Ureter (tissue), 1 donor: Measurements from ENCODE around the gene AMZ1. TPM values are rescaled to one million over a fixed set of nuclear protein-coding genes. Genes with fewer than 3 reads are reported as not detected.

Experiments
- DNase-seq: peaks from one replicate; pipeline ENCODE4 v3.0.0-alpha.2; 2020; ENCODE audit warnings: low spot score
- total RNA-seq: library from RNA; stranded (reverse); gene quantifications from one replicate; pipeline ENCODE4 v1.2.4, GENCODE V29; 2023
- donor health status: DM: yes; HTN: yes; CAD: no.

AMZ1 gene, protein sequence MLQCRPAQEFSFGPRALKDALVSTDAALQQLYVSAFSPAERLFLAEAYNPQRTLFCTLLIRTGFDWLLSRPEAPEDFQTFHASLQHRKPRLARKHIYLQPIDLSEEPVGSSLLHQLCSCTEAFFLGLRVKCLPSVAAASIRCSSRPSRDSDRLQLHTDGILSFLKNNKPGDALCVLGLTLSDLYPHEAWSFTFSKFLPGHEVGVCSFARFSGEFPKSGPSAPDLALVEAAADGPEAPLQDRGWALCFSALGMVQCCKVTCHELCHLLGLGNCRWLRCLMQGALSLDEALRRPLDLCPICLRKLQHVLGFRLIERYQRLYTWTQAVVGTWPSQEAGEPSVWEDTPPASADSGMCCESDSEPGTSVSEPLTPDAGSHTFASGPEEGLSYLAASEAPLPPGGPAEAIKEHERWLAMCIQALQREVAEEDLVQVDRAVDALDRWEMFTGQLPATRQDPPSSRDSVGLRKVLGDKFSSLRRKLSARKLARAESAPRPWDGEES
- 0.23 TPM for total RNA-seq

DNA sequence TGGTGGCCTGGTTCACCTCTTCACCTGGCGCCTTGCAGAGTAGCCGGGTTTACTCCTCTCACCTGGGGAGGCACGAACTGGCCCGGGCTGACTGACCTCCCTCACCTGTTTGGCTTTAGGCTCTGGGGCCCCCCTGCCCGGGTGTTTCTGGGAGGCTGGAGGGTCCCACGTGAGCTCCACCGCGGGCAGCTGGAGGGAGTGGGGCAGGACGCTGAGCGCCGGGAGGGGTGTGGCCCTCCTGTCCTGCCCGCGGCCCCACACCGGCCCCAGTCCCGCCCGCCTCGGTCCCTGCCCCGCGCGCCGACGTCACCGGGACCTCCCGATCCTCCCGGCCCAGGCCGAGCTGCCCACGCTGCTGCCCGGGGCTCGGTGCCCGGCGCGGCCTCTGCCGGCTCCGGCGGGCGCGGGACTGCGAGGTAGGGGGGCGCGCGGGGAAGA is at the start of gene AMZ1:
AMZ1 (plus strand) TSS at position 322 of the 438 bp plus-strand sequence. CDS start 12,250 bp downstream, outside the sequence.
- DNase-seq, result no peak

DNA sequence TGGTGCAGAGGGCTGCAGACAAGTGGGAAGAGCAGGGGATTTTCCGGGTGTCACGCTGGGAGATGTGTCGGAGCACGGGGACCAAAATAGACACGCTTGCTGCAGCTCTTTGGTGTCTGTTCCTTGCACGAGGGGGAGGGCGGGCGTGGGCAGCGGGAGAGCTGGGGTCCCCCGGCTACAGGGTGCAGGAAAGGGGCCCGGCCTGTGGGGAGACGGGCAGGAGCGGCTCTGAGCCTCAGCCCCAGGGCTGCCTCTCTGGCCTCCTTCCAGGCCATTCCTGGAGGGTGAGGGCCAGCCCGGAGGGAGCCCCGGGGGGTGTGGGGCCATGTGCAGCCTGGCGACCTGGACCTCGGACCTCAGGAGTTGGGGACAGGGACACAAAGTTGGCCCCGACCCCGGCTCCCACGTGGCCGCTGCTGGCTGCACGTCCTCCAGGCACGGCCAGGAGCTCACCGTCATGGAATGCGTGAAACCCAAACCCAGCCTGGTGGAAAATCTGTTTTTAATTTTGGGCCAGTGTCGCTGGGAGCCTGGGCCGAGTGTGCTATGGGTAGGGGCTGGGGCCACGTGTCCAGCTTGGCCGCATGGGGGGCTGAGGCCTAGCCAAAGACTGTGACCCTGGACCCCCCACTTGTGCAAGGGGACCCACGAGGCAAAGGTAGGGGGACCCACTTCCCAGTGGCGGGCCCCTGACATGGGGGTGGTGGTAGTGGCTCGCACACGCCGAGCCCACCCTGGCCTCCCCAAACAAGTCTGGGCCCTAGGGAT is 49.6 kb upstream of the AMZ1 start:
- DNase-seq, result no peak

DNA sequence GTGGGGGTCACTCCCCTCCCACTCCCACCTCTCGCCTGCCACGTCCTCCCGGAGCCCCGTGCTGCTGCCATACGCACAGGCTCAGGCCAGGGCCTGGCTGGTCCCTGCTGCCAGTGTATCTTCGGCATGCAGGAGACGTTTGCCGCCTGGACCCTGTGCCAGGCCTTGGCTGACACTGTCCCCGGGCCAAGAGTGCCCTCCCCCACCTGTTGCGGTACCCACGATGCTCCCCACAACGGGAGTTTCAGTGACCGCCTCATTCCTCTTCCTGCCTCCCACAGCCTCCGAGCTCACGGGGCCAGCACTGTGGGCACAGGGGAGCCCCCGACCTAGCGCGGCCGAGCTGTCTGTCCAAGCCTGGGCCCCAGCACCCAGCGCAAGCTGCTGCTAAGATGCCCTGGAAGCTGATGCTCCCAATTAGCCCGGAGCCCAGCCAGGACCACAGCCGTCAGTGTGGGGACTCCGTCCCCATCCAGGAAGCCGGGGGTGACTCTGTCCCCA is 48.8 kb upstream of the AMZ1 start:
- DNase-seq, result no peak

DNA sequence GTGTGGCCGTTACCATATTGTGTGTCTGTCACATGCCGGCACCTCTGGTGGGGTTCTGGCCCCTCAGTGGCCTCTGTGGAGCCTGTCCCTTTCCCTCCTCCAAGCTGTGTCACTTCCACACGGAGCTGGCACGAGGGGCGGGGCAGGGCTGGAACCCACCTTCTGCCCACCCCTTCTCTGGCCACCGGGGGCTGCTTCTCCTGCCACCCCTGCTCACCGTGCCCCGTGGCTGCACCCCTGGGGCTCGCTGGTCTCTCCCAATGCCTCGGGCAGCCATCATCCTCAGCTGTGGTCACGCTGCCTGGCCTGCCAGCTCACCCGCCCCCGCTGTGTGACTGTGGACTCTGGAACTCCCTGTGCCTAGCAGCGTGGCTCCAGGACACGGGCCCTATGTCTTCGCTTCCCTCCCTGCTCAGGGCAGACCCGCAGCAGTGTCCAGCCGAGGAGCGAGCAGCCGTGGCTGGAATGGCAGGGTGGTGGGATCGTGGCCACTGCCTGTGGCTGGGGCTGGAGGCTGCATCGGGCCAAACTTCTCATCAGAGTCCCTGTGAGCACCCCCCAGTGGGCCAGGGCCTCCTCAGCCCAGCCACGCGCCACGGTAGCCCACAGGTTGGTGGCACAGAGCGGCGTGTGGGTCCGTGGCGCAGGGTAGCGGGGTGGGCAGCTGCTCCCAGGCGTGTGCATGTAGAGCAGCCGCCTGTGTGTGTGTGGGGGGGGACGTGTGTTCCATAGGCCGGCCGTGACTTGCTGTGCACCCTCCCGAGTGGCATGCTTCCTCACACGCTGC is 48.1 kb upstream of the AMZ1 start:
- DNase-seq, result no peak

DNA sequence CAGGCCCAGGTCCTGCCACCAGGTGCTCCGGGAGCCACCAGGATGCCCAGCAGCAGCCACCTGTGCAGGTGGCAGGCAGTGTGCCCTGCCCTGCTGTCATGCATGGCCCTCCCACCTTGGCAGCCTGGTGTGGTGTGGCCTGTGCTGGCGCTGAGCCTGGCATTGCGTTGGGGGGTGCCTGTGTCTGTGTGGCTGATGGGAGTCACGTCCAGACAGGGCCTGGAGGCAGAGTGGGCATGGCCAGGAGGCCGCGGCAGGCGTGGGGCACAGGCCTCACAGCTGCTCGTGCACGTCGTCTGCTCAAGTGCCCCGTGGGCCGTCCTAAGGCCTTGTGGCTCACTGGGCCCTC is 47.5 kb upstream of the AMZ1 start:
- no peak for DNase-seq

DNA sequence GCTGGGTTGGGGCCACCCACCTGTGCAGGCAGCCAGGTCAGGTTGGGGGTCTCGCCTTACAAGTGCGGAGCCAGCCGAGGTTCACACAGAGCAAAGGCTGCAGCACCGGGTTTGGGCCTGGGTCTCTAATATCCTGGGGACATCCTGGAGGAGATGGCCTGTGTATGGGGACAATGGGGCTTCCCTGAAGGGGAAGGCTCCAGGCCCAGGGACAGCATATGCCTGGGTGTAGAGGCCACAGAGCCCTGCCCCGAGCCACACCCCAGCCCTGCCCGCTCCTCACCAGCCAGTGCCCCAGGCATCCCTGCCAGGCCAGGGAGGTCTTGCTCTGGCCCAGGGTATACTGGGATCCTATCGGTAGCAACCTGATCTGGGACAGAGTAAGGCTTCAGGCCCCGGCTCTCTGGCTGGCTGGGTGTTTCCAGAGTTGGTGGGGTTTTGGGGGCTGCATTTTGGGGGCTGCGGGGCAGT is 47.1 kb upstream of the AMZ1 start:
- DNase-seq, result no peak

DNA sequence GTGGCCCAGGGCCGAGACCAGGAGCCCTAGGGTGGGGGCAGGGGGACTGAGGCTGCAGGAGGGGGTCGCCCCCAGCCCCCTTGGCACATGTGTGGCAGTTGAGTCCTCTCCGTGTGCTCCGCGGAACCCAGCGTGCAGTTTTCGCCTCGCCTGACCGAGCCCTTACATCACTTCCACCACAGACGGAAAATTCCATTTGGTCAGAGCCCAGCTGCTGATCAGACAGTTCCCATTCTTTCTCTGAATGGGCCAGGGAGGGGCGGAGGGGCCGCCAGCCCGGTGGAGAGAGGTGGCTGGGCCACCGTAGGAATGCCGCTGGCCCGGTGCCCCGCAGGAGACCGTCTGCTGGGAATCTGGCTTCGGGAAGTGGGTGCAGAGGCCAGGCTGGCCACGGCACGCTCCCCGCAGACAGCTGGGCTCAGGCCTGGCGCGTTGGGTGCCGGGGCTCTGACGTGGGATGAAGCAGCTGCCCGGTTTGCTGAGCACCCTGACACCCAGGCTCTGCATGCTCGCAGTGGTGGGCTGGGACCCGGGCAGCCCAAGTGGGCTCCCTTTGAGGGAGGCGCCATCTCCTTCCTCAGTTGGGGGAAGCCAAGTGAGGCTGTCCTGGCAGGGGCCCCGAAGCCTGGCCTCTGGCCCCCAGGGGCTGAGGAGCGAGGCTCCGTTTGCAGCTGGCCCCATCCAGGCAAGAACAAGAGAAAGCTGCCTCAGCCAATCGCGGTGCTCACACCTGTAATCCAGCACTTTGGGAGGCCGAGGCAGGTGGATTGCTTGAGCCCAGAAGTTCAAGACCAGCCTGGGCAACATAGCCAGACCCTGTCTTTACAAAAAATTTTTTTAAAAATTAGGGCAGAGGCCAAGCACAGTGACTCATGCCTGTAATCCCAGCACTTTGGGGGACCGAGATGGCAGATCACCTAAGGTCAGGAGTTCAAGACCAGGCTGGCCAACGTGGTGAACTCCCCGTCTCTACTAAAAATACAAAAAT is 46.3 kb upstream of the AMZ1 start:
- peak; percentile 87 for DNase-seq

DNA sequence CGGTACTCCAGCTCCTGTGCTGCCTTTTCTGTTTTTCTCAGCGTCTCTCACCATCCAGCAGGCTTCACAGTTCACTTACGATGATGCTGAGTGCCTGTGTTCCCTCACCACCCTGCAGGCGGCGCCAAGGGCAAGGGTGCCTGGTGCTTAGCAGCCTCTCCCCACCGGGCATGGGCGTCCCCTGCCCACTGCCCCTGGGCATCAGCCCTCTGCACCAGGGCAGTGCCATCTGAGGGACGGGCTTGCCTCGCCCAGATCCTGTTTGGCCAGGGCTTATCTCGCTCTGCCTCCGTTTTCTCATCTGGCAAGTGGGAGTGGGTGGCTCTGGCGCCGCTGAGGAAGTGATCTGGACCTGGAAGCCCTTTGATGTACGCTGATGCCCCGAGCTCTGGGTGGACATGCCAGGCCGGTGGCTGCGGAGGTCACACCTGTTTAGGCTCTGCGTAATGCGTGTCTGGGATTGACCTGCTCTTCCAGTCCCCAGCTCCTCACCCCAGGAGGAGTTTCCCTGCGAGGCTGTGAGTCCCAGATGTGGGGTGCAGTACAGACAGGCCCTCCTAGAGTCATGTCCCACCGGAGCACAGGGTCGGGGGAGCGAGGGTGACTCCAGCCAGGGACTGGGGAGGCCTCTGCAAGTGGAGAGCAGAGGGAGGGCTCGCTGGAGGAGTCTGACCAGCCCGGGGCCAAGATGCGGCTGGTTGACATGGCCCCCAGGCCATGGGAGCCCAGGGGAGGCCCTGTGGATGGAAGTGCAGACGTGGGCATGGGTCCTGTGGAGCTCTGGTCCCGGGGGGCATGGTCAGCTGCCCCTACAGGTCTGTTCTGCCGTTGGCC is 44.4 kb upstream of the AMZ1 start:
- DNase-seq, result no peak

DNA sequence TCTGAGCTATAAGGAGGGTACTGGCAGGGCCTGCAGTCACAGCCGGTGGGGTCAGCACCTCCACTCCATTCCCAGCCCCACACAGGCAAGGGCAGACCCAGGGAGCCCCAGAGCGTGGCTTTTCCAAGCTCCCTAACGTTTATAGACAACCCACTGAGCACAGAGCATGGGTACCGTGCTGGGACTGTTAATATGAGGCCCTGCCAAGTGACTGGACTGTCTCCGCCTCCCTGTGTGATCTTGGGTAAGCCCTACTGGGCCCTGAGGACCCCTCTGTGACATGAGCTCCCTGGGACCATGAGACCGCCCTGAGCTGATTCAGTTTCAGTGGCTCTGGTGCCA is 43.8 kb upstream of the AMZ1 start:
- DNase-seq, result no peak

DNA sequence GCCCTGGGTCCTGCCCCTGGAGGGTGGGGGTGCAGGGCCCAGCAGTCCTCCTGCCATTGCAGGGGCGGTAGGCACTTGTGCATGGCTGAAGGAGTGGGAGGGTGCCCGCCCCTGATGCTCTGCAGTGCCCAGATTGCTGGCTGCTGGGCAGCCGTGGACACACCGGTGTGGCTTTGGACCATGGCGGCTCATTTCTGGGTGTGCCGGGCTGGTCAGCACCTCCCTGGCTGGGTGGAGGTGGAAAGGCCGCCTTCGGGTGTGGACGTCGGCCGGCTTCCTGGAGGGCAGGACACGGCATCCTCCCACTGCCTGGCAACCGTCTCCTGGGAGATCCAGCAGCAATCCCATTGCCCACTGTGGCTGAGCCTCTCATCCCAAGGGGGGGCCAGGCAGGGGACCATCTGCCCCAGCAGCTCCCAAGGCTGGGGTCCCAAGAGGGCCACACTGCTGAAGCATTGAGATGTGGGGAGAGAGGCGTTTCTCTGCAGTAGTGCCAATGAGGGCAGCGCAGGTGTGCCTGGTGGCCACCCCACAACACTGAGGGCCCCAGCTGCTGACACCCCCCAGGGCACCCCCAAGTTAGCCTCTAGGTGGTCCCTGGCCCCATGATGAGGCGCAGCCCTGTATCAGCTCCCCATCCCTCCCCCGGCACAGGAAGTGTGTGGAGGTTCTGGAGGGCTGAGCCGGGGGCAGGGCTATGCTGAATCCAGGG is 43.3 kb upstream of the AMZ1 start:
- DNase-seq, result no peak

DNA sequence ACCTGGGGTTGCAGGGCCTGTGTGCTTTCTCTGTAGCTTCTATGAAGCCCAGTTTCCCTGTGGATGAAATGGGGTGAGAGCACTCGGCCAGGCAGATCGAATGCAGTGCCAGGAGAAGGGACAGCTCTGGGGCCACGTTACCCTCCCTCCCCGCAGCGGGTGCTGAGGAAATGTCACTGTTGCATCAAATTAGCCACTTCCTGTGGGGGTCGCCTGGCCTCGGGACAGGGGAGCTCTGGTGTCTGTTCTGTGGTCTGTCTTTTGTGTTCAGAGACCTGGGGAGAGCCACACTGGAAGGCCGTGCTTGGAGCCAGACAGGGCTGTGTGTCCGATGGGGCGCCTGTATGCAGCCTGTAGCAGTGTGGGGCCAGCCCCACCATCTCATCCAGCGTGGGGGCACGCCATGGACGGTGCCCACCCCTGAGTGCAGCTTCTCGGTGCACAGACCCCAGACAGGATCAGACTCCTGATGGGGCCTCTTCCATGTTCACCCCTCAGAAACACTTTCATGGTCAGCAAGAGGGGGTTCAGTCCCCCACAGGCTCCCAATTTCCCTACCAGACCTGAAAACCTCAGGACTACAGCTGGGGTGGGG is 42.6 kb upstream of the AMZ1 start:
- no peak for DNase-seq

DNA sequence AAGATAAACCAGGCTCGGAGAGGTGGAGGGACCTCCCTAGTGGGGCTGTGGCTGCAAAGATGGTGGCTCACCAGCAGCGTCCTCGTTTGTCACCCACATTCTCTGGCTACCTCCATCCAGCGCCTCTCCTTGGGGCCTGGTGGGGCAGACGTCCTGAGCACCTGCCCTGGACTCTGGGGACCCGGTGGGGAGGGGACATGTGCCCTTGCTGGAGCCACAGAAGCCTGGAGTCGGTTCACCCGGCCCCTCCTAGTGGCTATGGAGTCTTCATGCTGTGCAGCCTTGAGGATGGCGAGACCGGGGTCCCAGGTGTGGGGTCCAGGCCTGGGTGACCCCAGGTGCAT is 41.7 kb upstream of the AMZ1 start:
- DNase-seq, result no peak

DNA sequence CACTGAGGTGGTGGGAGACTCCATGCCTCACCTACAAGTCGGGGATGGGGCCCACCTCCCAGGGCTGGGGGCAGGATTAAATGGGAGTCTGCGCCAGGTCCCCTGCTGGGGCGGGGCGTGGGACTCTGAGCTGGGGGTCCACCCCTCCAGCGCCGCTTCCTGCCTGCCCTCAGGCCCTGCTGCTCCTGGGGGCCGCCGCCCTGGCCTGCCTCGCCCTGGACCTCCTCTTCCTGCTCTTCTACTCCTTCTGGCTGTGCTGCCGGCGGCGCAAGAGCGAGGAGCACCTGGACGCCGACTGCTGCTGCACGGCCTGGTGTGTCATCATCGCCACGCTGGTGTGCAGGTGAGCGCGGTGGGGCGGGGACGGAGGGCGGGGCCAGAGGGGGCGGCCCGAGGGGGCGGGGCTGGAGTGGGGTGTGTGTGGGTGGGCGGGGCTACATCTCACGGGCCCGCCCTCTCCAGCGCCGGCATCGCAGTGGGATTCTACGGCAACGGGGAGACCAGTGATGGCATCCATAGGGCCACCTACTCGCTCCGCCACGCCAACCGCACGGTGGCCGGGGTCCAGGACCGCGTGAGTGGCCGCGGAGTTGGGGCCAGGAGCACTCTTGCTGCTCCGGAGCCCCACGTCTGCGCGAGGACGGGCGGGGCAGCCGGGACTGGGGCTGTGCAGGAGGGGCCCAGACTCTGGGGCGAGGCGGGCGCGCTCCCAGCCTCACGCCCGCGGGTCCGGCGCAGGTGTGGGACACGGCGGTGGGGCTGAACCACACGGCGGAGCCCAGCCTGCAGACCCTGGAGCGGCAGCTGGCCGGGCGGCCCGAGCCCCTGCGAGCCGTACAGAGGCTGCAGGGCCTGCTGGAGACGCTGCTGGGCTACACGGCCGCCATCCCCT is 41.1 kb upstream of the AMZ1 start:
- DNase-seq, result no peak

DNA sequence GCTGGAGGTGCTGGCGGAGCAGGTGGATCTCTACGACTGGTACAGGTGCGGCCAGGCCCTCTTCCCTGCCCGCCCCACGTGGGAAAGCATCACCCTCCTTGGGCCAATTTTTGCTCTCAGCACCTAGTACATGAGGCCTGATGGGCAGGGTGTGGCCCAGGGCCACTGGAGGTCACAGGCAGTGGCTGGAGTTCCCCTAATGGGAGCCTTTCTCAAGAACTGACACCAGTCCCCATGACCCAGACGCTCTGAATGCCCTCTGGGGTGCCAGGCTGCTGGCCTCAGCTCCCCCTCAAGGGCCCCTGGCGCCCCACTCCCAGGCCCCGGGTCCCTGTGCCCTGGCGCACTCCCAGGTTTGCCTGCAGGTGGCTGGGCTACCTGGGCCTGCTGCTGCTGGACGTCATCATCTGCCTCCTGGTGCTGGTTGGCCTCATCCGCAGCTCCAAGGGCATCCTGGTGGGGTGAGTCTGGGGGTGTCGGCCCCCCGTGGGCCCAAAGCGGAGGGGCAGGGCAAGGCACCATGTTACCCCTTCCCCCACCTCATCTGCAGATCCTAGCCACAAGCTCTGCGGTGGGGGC is 40.3 kb upstream of the AMZ1 start:
- DNase-seq, result no peak

DNA sequence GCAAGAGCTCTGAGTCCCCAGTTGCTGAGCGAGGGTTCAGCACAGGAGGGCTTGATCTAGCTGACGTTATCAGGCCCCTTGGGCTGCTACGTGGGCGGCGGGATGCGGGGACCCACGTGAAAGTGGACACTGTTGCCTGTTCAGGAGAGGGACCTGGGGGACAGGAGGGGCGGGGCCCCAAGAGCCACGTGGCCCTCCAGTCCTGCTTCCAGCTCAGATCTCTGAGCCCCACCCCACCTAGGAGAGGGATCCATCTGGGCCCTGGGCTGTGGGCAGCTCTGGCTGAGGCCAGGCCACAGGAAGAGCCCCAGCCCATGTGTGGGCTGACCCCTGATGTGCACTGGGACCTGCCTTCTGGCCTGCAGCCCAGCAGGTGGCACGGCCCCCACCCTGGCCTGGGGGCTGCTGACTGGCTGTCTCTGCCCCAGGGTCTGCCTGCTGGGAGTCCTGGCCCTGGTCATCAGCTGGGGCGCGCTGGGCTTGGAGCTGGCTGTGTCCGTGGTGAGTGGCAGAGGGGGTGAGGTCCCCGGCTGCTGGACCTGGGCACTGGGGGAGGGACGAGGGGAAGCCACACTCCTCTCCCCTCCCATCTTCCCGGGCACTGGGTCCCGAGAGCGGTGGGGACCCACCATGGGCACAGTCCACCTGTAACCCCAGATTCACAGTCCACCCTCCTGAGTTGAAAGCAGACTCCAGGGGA is 38.7 kb upstream of the AMZ1 start:
- no peak for DNase-seq

DNA sequence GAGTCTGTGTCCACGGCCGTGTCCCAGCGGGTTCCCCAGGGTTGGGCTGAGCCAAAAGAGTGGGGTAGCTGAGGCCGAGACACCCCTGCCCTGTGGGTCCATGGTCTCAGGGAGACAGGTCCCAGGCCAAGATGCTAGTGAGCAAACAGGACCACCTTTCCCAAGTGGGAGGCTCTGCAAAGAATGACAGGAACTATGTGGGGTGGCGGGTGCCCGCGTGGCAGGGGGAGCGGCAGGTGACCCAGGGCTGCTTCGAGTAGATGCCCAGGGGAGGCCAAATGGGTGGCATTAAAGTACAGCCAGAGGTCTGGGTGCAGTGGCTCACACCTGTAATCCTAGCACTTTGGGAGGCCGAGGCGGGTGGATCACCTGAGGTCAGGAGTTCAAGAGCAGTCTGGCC is 38.0 kb upstream of the AMZ1 start:
- no peak for DNase-seq

DNA sequence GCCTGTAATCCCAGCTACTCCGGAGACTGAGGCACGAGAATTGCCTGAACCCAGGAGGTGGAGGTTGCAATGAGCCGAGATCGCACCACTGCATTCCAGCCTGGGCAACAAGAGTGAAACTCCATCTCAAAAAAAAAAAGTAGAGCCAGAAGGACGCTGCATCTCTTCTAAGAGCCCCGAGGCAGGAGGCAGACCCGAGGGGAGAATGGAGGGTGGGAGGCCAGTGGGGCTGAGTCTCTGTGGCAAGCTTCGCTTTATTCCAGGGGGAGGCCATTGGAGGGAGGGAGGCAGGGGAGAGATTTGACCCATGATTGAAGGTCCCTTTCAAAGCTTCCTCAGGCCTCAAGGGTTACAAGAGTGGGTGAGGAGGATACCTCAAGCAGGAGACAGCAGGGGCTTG is 37.6 kb upstream of the AMZ1 start:
- DNase-seq, result no peak
